Measurements from ENCODE around the gene GRIK5. TPM values are rescaled to one million over a fixed set of nuclear protein-coding genes. Genes with fewer than 3 reads are reported as not detected.

The GRIK5 gene
- total and polyA plus RNA-seq, 2 of the 8 experiments (the other 6 are each of a cell fraction or from before 2014, with no cell fraction given) = 17.8 to 42.9 TPM

GRCh38 chr19:42105368-42105767 is 35.4 kb upstream of the GRIK5 start:
- Histone ChIP-seq H3K9me3 (ENCODE audit: insufficient read depth in 2 of 2, low read depth in 1 of 2, low read length in 1 of 2) (no peaks in the 10 kb centered on the region), H3K18ac (ENCODE audit: extremely low read depth, low read length) (no peak overlapping the region), H3K4ac (replicated peaks; ENCODE audit: insufficient read length, low read depth, low read length) (no peak overlapping the region), H3K14ac (ENCODE audit: insufficient read length) (no peak overlapping the region), H2BK120ac (replicated peaks; ENCODE audit: low read depth, low read length) (no peak overlapping the region), H4K5ac (ENCODE audit: insufficient read length, low read depth, low read length) (no peak overlapping the region), H3K79me1 (ENCODE audit: low read depth, low read length) (no peaks in the 10 kb centered on the region), H3K56ac (replicated peaks; ENCODE audit: insufficient read length, low read depth, low read length) (no peak overlapping the region), H2BK12ac (ENCODE audit: low read depth, low read length) (no peak overlapping the region), H2AFZ (ENCODE audit: low read length) (no peak overlapping the region), H3K27ac (ENCODE audit: low read depth, low read length) (no peak overlapping the region), H3K4me1 (replicated peaks in 1 of 4; ENCODE audit: control insufficient read depth in 3 of 4, insufficient read depth in 4 of 4, low read length in 3 of 4) (peaks cover 0 to 7% (median 1%) of the 10 kb centered on the region in 4 experiments; a peak in 4 of 7 replicates), H3K23me2 (ENCODE audit: low read depth, low read length) (no peaks in the 10 kb centered on the region), H3K79me2 (ENCODE audit: control insufficient read depth in 1 of 2, insufficient read depth in 2 of 2, low read length in 2 of 2) (no peaks in the 10 kb centered on the region), H3K4me3 (ENCODE audit: extremely low read depth in 1 of 4, insufficient read depth in 2 of 4, low read depth in 3 of 4, low read length in 4 of 4) (no peak overlapping the region), H4K8ac (ENCODE audit: extremely low read depth, insufficient read depth, low read length) (no peak overlapping the region), H3K27me3 (replicated peaks in 1 of 4; ENCODE audit: control insufficient read depth in 3 of 4, extremely low read depth in 1 of 4, insufficient read depth in 3 of 4, low read length in 3 of 4) (no peaks in the 10 kb centered on the region; a peak in 1 of 7 replicates), H2BK20ac (ENCODE audit: low read length) (no peak overlapping the region), H2BK5ac (ENCODE audit: low read depth, low read length) (no peak overlapping the region), H4K91ac (replicated peaks; ENCODE audit: insufficient read length, low read length) (no peak overlapping the region), H3K9ac (replicated peaks in 1 of 4; ENCODE audit: extremely low read depth in 1 of 4, low read depth in 3 of 4, low read length in 3 of 4) (no peak overlapping the region), H4K20me1 (replicated peaks in 1 of 2; ENCODE audit: control insufficient read depth in 1 of 2, insufficient read depth in 2 of 2, low read length in 2 of 2) (no peaks in the 10 kb centered on the region), H3K4me2 (ENCODE audit: insufficient read depth in 1 of 2, low read depth in 2 of 2, low read length in 2 of 2) (no peak overlapping the region), H3K36me3 (ENCODE audit: control insufficient read depth in 2 of 4, insufficient read depth in 4 of 4, low read length in 3 of 4) (no peaks in the 10 kb centered on the region), H2BK15ac (ENCODE audit: low read length) (no peak overlapping the region), H3K23ac (ENCODE audit: insufficient read length) (no peak overlapping the region), H2AK5ac (ENCODE audit: low read depth, low read length) (no peak overlapping the region)
- FAIRE-seq (no peak), DNase-seq (ENCODE audit: low read depth in 1 of 2, low spot score in 2 of 2) (no peak)
- ChIA-PET POLR2A (ENCODE audit: partially characterized antibody) (no interaction called here), CTCF (ENCODE audit: partially characterized antibody) (interaction anchor here (1.5 to 5.4 kb wide), 2 partner anchors 9 to 15 kb away, joined by 5 to 38 read pairs; no protein-coding TSS in a partner anchor)
- WGBS, 2 experiments (ENCODE audit: extremely low coverage in 1 of 2, insufficient coverage in 1 of 2, insufficient read length in 1 of 2, insufficient replicate concordance in 2 of 2, low coverage in 1 of 2, low lambda C conversion rate in 2 of 2, missing lambda C conversion rate in 1 of 2) = 86% methylated on average over 2 of the region's 2 CpGs; no CpG with 5 or more reads in 1 of the 2 experiments
- no peak for TF ChIP-seq E2F6 (IDR thresholded peaks at IDR 0.05)
- TF ChIP-seq BCL11A (IDR thresholded peaks at IDR 0.05; ENCODE audit: low read depth in 2 of 2, low read length in 2 of 2) = no peak
- no peak for TF ChIP-seq PHF8 (conservative IDR thresholded peaks at IDR 0.05; ENCODE audit: low read depth, low read length)
- TF ChIP-seq JUN (IDR thresholded peaks at IDR 0.05; ENCODE audit: low read depth, low read length) = no peak
- no peak for TF ChIP-seq TAF7 (optimal IDR thresholded peaks at IDR 0.05; ENCODE audit: borderline replicate concordance, low read depth, low read length)
- no peak for TF ChIP-seq CBX5 (IDR thresholded peaks at IDR 0.05; ENCODE audit: low read depth, low read length)
- TF ChIP-seq EGR1 (IDR thresholded peaks at IDR 0.05; ENCODE audit: borderline replicate concordance, low read depth, low read length) = no peak
- TF ChIP-seq KDM1A (IDR thresholded peaks at IDR 0.05; ENCODE audit: borderline replicate concordance, low read length) = no peak
- TF ChIP-seq RBBP5 (IDR thresholded peaks at IDR 0.05; ENCODE audit: borderline replicate concordance, low read depth, low read length) = no peak
- no peak for TF ChIP-seq HDAC2 (IDR thresholded peaks at IDR 0.05; ENCODE audit: borderline replicate concordance in 1 of 2, low read depth in 2 of 2, low read length in 2 of 2)
- TF ChIP-seq TEAD4 (IDR thresholded peaks at IDR 0.05; ENCODE audit: low read depth, low read length) = no peak
- no peak for TF ChIP-seq KDM5A (IDR thresholded peaks at IDR 0.05; ENCODE audit: low read length)
- TF ChIP-seq HDAC6 (IDR thresholded peaks at IDR 0.05; ENCODE audit: low read depth, low read length) = no peak
- no peak for TF ChIP-seq YY1 (IDR thresholded peaks at IDR 0.05; ENCODE audit: low read depth, low read length)
